ENCODE measurements around the gene VAC14.

DNA sequence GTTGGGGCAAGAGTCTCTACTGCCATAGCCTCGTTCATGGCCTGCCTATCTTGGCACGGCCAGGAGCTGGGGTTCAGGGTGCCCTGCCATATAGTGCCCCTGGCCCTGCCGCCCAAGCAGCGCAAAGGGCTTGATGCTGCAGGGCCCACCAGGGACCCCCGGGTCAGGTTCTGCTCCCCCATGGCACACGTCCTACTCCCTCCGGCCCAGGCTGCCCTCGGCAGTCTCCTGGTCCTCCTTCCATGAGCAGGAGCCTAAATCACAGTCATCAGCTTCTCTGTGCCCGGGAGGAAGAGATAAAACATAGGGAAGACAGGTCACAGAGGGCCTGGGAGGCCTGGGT, 59.2 kb downstream of the VAC14 start:
- TF ChIP-seq SUZ12 (IDR thresholded peaks at IDR 0.05; ENCODE audit: extremely low read depth, insufficient read depth, insufficient read length) = no peak
- no peak for TF ChIP-seq YY1 (IDR thresholded peaks at IDR 0.05; ENCODE audit: insufficient read depth, insufficient read length)
- TF ChIP-seq ZNF274 (IDR thresholded peaks at IDR 0.05; ENCODE audit: low read depth, low read length) = no peak
